Mammary epithelial cell (primary cell): ENCODE data around the gene HSD17B4.

ENCODE experiments used
- CTCF ChIP-seq, 2 donors: IDR thresholded peaks in 1 of 2; conservative IDR thresholded peaks in 1 of 2; 2 replicates each; pipeline ENCODE4 v1.5.1; 2011 to 2012; ENCODE audit warnings: inconsistent platforms in 2 of 2, low read length in 2 of 2, mild to moderate bottlenecking in 2 of 2, control low read depth in 1 of 2, low read depth in 1 of 2; ENCODE audit not compliant: insufficient read depth in 1 of 2; ENCODE audit errors: extremely low read depth in 1 of 2
- EZH2 ChIP-seq: IDR thresholded peaks from 2 replicates; pipeline ENCODE4 v1.6.1; 2012; ENCODE audit warnings: low read length, inconsistent platforms, borderline replicate concordance

DNA sequence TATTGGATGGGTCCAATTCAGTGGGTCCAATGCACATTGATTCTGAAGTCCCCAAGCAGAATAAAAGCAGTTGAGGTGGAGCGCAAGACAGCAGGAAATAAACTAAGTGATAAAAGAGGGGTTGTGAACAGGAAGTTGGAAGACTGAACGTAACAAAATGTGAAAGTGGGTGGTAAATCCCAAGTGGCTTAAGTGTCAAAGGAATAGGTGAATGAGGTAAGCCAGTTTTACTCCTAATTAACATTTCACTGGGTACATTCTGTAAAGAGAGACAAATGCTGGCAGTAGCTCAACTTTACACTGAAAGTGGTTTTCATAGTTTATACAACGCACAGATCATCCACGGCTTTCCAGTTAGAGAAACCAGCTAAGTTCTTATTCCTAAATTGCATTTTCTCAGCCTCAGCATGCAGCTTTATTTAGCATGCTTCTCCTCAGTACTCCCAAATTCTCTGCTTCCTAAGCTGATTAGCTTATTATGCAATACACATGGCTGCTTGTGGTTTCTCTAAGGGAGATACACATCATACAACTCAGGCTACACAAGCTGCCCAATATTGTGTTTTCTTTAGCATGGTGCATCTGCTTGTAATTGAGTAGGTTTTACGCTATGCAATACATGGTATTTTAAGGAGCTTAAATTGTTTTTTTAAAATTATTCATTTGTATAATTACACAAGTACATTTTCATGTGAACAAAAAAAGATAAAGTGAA, 34.2 kb upstream of the HSD17B4 start:
- TF ChIP-seq CTCF (conservative IDR thresholded peaks at IDR 0.05 in 1 of 2, IDR thresholded peaks at IDR 0.05 in 1 of 2; ENCODE audit: extremely low read depth in 1 of 2, insufficient read depth in 1 of 2, low read depth in 1 of 2, low read length in 2 of 2), result no peak
- no peak for TF ChIP-seq EZH2
